DOHH2 (cell line): ENCODE results near the gene HOXB3.

Experiments used
- CTCF ChIP-seq: fragments of 200-600 bp; sonication (generic); IDR thresholded peaks from one replicate; pipeline ENCODE4 v1.5.1; 2014; ENCODE audit warnings: antibody characterized with exemption, mild to moderate bottlenecking, low read depth, low read length; ENCODE audit not compliant: poor library complexity, severe bottlenecking
- EZH2phosphoT487 ChIP-seq: fragments of 200-600 bp; sonication (generic); IDR thresholded peaks from 2 replicates; pipeline ENCODE4 v1.6.1; 2017; ENCODE audit warnings: borderline replicate concordance, mild to moderate bottlenecking, antibody characterized with exemption, low read length, moderate library complexity, mixed read lengths

- no peak for TF ChIP-seq CTCF
- no peak for TF ChIP-seq EZH2phosphoT487
These were observed 72.6 kb downstream of the HOXB3 start for GRCh38 chr17:48517478-48517877.
